NCI-H526 treated with DMSO at 0.1 percent for 48 hours (cell line): ENCODE measurements around the gene SUPT5H.

Experiments used
- DNase-seq: peaks from one replicate; lab custom pipeline; 2025; lab: John Stamatoyannopoulos, UW

The SUPT5H gene

GRCh38 chr19:39445196-39446111 lies at the start of gene SUPT5H:
SUPT5H (plus strand) TSS chr19:39445582; CDS start chr19:39445891, 309 bp downstream.
- DNase-seq: peak; percentile 97

DNA sequence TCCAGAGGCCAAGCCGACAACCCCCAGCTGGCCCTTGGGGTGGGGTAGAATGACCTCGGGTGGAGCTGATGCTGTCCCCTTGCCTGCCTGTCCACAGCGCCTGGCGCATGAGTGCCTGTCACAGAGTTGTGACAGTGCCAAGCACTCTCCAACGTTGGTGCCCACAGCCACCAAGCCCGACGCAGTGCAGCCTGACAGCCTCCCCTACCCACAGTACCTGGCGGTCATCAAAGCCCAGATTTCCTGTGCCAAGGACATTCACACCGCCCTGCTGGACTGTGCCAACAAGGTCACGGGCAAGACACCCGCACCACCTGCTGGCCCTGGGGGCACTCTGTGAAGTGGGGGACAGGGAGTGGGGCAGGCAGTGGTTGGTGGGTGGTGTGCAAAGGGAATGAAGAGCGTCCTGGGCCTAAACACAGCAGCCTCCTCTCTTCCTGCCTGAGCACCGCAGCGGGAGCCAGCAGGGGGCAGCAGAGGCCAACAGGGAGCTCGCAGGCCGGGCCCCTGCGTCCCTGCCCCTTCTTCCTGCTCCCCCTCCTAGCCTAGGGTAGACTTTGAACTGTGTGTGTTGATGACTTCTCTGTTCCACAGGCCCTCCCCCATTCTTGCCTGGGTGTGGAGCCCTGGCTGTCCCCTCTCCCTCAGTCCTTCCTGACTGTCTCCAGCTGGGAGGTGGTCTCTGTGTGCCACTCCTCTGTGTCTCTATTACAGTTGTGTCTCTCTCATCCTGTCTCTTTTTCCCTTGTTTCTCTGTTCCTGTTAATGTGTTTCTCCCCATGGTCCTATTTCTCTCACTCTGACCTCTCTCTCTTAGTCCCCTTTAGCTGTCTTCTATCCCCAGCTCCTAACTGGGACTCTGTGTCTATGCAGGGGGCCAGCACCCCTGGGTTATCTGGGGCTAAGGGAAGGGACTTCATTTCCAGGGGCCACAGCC lies 47.8 kb upstream of the SUPT5H start:
- DNase-seq: peak; percentile 30

GRCh38 chr19:39398297-39398864 lies 47.0 kb upstream of the SUPT5H start:
- DNase-seq: no peak

DNA sequence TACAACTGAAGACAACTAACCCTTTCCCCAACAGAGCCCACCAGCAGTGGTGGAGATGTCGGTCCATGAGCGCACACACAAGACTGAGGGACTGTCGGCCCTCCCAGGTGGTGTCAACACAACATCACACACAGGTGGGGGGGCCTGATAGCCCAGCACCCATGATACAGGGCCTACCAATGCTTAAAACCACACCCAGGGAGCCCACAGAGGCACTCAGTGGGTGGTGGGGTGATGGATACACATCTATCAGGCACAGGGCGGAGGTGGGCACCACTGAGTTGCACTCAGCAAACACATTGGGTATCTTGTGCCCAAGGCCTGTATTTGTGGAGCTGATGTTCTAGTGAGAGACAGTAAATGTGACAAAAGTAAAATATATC lies 45.7 kb upstream of the SUPT5H start:
- DNase-seq: no peak

DNA sequence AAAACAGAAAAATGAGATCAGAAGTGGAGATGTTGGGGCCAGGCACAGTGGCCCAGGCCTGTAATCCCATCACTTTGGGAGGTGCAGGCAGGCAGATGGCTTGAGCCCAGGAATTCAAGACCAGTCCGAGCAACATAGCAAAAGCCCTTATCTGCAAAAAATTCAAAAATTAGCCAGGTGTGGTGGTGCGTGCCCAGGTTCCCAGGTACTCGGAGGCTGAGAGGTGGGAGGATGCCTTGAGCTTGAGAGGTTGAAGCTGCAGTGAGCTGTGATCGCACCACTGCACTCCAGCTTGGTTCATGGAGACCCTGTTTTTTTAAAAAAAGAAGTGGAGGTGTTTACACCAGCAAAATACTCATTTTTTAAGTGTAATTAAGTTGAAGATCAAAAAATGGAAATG lies 45.3 kb upstream of the SUPT5H start:
- no peak for DNase-seq

GRCh38 chr19:39401070-39401548 lies 44.3 kb upstream of the SUPT5H start:
- DNase-seq: no peak

- DNase-seq: no peak
These were observed 43.6 kb upstream of the SUPT5H start for GRCh38 chr19:39401549-39402345.

DNA sequence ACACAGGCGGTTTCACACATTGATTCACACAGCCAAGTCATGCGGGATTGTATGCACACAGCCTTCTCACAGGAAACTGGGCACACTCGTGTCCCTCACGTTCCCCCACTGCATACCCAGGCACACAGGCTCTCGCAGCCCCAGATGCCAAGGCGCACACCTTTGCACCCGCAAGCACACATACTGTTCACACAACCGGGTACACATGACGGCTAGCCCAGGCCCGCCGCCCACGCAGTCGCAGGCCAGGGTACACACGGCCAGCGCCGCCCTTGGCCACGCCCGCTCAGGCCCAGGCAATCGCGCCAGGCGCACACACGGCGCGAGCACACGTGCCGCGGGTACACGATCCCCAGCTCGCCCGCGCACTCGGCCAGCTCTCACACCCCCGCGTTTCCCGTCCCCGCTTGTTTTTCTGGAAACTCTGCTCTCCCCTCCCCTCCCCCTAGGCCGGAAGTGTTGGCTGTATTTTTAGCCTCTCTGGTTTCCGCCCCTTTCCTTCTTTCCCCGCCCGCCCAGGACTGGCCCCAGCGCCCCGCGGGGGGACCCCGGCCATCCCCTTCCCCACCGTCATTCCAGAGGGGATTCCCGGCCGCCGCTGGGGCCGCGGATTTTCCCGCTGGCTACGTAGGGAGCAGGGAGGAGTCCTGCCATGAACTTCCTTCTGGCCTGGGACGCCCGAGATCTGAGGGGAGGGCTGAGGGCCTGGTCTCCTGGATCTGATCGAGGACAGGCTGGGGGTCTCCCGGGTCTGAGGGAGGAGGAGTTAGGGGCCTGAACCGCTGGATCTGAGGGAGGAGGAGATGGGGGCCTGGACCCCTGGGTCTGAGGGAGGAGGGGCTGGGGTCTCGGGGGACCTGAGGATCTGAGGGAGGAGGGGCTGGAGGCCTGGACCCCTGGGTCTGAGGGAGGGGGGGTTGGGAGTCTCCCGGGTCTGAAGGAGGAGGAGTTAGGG lies 42.8 kb upstream of the SUPT5H start:
- peak; percentile 31 for DNase-seq

GRCh38 chr19:39403331-39404312 lies 41.8 kb upstream of the SUPT5H start:
- DNase-seq: no peak

DNA sequence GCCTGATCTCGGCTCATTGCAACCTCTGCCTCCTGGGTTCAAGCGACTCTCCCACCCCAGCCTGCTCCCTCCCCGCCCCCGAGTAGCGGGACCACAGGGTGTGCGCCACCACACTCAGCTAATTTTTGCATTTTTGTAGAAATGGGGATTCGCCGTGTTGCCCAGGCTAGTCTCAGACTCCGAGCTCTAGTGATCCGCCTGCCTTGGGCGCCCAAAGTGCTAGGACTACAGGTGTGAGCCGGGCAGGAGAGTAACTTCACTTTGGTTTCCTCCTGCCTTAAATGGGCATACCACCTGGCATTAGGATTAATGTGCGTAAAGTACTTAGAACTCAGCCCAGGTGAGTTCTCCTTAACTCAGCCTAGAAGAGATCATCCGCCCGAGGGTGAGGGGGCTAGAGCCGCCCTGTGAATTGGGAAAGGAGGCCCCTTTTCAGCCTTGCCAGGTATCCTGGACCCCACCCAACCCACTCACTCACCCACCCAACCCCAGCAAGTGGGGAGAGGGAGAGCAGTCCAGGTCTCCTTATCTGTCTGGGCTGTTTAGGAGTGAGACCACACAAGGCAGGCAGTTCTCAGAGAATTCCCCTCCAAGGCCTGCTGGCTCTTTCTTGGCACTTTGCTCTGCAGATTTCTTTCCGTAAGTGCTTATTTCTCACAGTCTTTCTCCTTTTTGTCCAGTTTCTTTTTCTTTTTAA lies 40.0 kb upstream of the SUPT5H start:
- DNase-seq: no peak

GRCh38 chr19:39405958-39406655 lies 39.3 kb upstream of the SUPT5H start:
- no peak for DNase-seq

DNA sequence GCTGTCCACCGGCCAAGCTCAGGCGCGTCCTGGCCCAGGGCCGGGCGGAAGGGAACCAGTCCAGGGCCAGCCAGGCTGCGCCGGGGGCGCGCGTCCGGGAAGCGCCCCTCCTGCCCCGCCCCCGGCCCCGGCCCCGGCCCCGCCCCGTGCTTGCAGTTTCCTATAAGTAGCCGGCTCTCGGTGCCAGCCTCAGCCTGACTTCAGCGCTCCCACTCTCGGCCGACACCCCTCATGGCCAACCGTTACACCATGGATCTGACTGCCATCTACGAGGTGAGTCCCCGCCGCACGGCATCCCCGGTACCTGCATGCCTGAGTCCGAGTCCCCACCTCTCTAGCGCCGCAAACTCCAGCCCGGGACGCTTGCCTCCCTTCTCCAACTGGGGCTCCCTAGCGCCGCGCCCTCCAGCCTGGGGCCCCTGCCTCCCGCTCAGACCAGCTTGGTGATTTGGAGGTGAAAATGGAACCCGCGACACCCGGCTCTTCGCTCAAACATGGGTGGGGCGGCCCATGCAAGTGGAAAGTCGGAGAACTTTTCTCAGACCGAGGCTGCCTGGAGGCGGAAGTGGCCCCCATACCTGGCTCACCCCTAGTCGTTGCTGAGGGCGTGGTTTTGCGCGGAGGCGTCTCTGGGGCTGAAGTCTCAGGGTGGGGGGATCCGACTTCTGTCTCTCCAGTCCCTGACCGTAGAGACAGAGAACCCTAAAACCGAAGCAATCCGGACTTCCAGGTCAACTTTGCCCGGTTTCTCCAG lies 38.5 kb upstream of the SUPT5H start, which contains the start of gene ZFP36:
TSS of gene ZFP36 (plus strand) at position 192 of the 754 bp plus-strand sequence. CDS start at position 250, 58 bp downstream.
- DNase-seq: peak; percentile 72

DNA sequence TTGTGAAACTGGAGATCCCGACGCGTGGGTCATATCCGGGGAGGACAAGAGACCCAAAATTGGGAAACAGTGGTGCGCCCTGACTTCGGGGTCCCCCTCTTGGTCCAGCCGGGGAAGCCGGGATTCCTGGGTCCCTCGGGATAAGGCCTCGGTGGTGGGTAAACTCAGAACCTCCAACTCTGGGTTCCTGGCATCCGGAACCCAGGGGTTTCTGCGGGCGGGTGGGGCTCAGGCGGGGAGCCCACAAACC lies 38.0 kb upstream of the SUPT5H start:
- DNase-seq: no peak

- DNase-seq: no peak
These were observed 37.6 kb upstream of the SUPT5H start for GRCh38 chr19:39407660-39408391.

DNA sequence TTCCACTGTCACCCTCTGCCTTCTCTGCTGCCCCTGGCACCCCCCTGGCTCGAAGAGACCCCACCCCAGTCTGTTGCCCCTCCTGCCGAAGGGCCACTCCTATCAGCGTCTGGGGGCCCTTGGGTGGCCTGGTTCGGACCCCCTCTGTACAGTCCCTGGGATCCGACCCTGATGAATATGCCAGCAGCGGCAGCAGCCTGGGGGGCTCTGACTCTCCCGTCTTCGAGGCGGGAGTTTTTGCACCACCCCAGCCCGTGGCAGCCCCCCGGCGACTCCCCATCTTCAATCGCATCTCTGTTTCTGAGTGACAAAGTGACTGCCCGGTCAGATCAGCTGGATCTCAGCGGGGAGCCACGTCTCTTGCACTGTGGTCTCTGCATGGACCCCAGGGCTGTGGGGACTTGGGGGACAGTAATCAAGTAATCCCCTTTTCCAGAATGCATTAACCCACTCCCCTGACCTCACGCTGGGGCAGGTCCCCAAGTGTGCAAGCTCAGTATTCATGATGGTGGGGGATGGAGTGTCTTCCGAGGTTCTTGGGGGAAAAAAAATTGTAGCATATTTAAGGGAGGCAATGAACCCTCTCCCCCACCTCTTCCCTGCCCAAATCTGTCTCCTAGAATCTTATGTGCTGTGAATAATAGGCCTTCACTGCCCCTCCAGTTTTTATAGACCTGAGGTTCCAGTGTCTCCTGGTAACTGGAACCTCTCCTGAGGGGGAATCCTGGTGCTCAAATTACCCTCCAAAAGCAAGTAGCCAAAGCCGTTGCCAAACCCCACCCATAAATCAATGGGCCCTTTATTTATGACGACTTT lies 36.8 kb upstream of the SUPT5H start:
- no peak for DNase-seq
